HCT116 (cell line): ENCODE measurements around the gene STK17A. TPM values are rescaled to one million over a fixed set of nuclear protein-coding genes. Genes with fewer than 3 reads are reported as not detected.

Experiments
- ATAC-seq: fragments of 200-7000 bp; cut with Tn5 transposase; 2 replicates; pipeline ENCODE4 v1.9.1; 2020; ENCODE audit warnings: mild to moderate bottlenecking, moderate library complexity
- BruUV-seq: library from RNA; stranded (reverse); fragments of 400-500 nt; replicated peaks from 2 replicates; lab custom pipeline; 2021; lab: Mats Ljungman, UMichigan
- CTCF ChIA-PET: fragments of 300-600 bp; sonication (Branson Sonifier 250); formaldehyde crosslinking; loops from one replicate; lab custom pipeline; 2021; ENCODE audit warnings: antibody characterized with exemption; lab: Charles Lee
- POLR2A ChIA-PET: fragments of 300-600, 350-600 bp; sonication (Branson Sonifier 250); formaldehyde crosslinking; loops from one replicate; lab custom pipeline; 2021; ENCODE audit warnings: antibody characterized with exemption; lab: Charles Lee
- RAD21 ChIA-PET, 2 experiments: fragments of 300-600 bp; sonication (Branson Sonifier 250); formaldehyde crosslinking; loops; one replicate each; lab custom pipeline; 2023; ENCODE audit warnings: low total read pairs in 2 of 2; ENCODE audit not compliant: uncharacterized antibody in 2 of 2, unreplicated experiment in 2 of 2, low non-redundant PET in 1 of 2; lab: Charles Lee
- DNase-seq: peaks from one replicate; pipeline ENCODE4 v3.0.0-alpha.2; 2010; ENCODE audit warnings: low read depth, low spot score
- H2AFZ ChIP-seq: fragments of 200-600 bp; shearing (Covaris generic), sonication (generic); 2 replicates; pipeline ENCODE4 v1.6.1; 2017; ENCODE audit warnings: low read depth, mixed run types, mixed read lengths, antibody characterized with exemption, low read length; ENCODE audit not compliant: poor library complexity, severe bottlenecking
- H3K27ac ChIP-seq: 2 replicates; pipeline ENCODE4 v1.5.1; 2012; ENCODE audit warnings: low read depth, low read length
- H3K27me3 ChIP-seq: fragments of 200-600 bp; sonication (generic); 2 replicates; pipeline ENCODE4 v1.6.1; 2016; ENCODE audit warnings: mixed run types, low read length, mixed read lengths; ENCODE audit not compliant: insufficient read depth
- H3K36me3 ChIP-seq, 2 experiments: fragments of 200-500 bp in 1 of 2; fragments of 200-600 bp in 1 of 2; sonication (Bioruptor generic) in 1 of 2; sonication (generic) in 1 of 2; 2 replicates each; pipeline versions ENCODE4 v1.5.1 to v1.6.1; 2014 to 2016; ENCODE audit warnings: low read length in 2 of 2, inconsistent platforms in 1 of 2, mixed read lengths in 1 of 2, mixed run types in 1 of 2; ENCODE audit not compliant: insufficient read depth in 2 of 2, control insufficient read depth in 1 of 2
- H3K4me1 ChIP-seq, 2 experiments: fragments of 200-600 bp in 1 of 2; sonication (generic) in 1 of 2; 2 replicates each; pipeline versions ENCODE4 v1.5.1 to v1.6.1; 2012 to 2017; ENCODE audit warnings: low read length in 2 of 2, inconsistent platforms in 1 of 2, mild to moderate bottlenecking in 1 of 2, mixed read lengths in 1 of 2, mixed run types in 1 of 2, moderate library complexity in 1 of 2; ENCODE audit not compliant: insufficient read depth in 2 of 2, control insufficient read depth in 1 of 2
- H3K4me2 ChIP-seq: fragments of 200-600 bp; sonication (generic); 2 replicates; pipeline ENCODE4 v1.6.1; 2017; ENCODE audit warnings: mixed run types, low read length, mixed read lengths
- H3K4me3 ChIP-seq, 2 experiments: fragments of 200-600 bp in 1 of 2; sonication (generic) in 1 of 2; replicated peaks in 1 of 2; 2 replicates each; pipeline ENCODE4 v1.5.1; 2011 to 2016; ENCODE audit warnings: low read length in 2 of 2, control low read depth in 1 of 2, low read depth in 1 of 2, mild to moderate bottlenecking in 1 of 2, mixed read lengths in 1 of 2, mixed run types in 1 of 2
- H3K79me2 ChIP-seq: fragments of 200-600 bp; sonication (generic); 2 replicates; pipeline ENCODE4 v1.6.1; 2017; ENCODE audit warnings: mild to moderate bottlenecking, mixed run types, low read length, moderate library complexity, mixed read lengths; ENCODE audit not compliant: insufficient read depth
- H3K9ac ChIP-seq: fragments of 200-600 bp; sonication (generic); 2 replicates; pipeline ENCODE4 v1.6.1; 2016; ENCODE audit warnings: low read length, mixed read lengths
- H3K9me2 ChIP-seq: fragments of 200-600 bp; sonication (generic), shearing (Covaris generic); 2 replicates; pipeline ENCODE4 v1.6.1; 2017; ENCODE audit warnings: mixed run types, mild to moderate bottlenecking, moderate library complexity; ENCODE audit not compliant: insufficient read depth
- H3K9me3 ChIP-seq, 2 experiments: fragments of 200-500 bp in 1 of 2; fragments of 200-600 bp in 1 of 2; sonication (Bioruptor generic) in 1 of 2; sonication (generic) in 1 of 2; 2 replicates each; pipeline ENCODE4 v1.6.1; 2014 to 2017; ENCODE audit warnings: low read length in 2 of 2, mixed read lengths in 2 of 2, inconsistent platforms in 1 of 2, low read depth in 1 of 2, mild to moderate bottlenecking in 1 of 2, mixed run types in 1 of 2, moderate library complexity in 1 of 2; ENCODE audit not compliant: control insufficient read depth in 1 of 2, insufficient read depth in 1 of 2
- H4K20me1 ChIP-seq: fragments of 200-600 bp; sonication (generic), shearing (Covaris generic); 2 replicates; pipeline ENCODE4 v1.6.1; 2017; ENCODE audit warnings: mixed run types, mild to moderate bottlenecking, moderate library complexity; ENCODE audit not compliant: insufficient read depth
- ATF3 ChIP-seq: IDR thresholded peaks from 2 replicates; pipeline ENCODE4 v1.6.1; 2012
- CBX3 ChIP-seq: IDR thresholded peaks from 2 replicates; pipeline ENCODE4 v1.6.1; 2012; ENCODE audit warnings: low read depth
- CEBPB ChIP-seq: IDR thresholded peaks from 2 replicates; pipeline ENCODE4 v1.6.1; 2012; ENCODE audit warnings: low read depth
- CTCF ChIP-seq, 3 experiments: fragments of 200-600 bp in 1 of 3; sonication (generic) in 1 of 3; IDR thresholded peaks in 2 of 3; conservative IDR thresholded peaks in 1 of 3; 2 replicates each; pipeline ENCODE4 v1.5.1; 2012 to 2017; ENCODE audit warnings: low read depth in 2 of 3, low read length in 2 of 3, antibody characterized with exemption in 1 of 3, borderline replicate concordance in 1 of 3, control low read depth in 1 of 3, mild to moderate bottlenecking in 1 of 3, mixed read lengths in 1 of 3, mixed run types in 1 of 3, moderate library complexity in 1 of 3; ENCODE audit not compliant: insufficient read depth in 1 of 3
- EGR1 ChIP-seq: IDR thresholded peaks from 2 replicates; pipeline ENCODE4 v1.6.1; 2012; ENCODE audit warnings: low read depth
- EZH2 ChIP-seq: fragments of 200-600 bp; sonication (generic); IDR thresholded peaks from 2 replicates; pipeline ENCODE4 v1.6.1; 2017; ENCODE audit warnings: antibody characterized with exemption, mixed run types
- EZH2phosphoT487 ChIP-seq: fragments of 200-600 bp; IDR thresholded peaks from 2 replicates; pipeline ENCODE4 v1.6.1; 2018; ENCODE audit warnings: antibody characterized with exemption, borderline replicate concordance
- FOSL1 ChIP-seq: IDR thresholded peaks from 2 replicates; pipeline ENCODE4 v1.6.1; 2012; ENCODE audit warnings: low read depth
- JUND ChIP-seq: IDR thresholded peaks from 2 replicates; pipeline ENCODE4 v1.6.1; 2012
- MAX ChIP-seq: IDR thresholded peaks from 2 replicates; pipeline ENCODE4 v1.6.1; 2012
- POLR2AphosphoS5 ChIP-seq: IDR thresholded peaks from 2 replicates; pipeline ENCODE4 v1.6.1; 2011; ENCODE audit warnings: mild to moderate bottlenecking, low read depth, low read length, moderate library complexity
- RAD21 ChIP-seq: IDR thresholded peaks from 2 replicates; pipeline ENCODE4 v1.6.1; 2012; ENCODE audit warnings: low read depth, mild to moderate bottlenecking
- REST ChIP-seq: IDR thresholded peaks from 2 replicates; pipeline ENCODE4 v1.6.1; 2012; ENCODE audit warnings: low read depth
- SIN3A ChIP-seq: IDR thresholded peaks from 2 replicates; pipeline ENCODE4 v1.6.1; 2012; ENCODE audit warnings: low read depth
- SP1 ChIP-seq: IDR thresholded peaks from 2 replicates; pipeline ENCODE4 v1.6.1; 2012; ENCODE audit warnings: low read depth
- SRF ChIP-seq: IDR thresholded peaks from 2 replicates; pipeline ENCODE4 v1.6.1; 2012; ENCODE audit warnings: low read depth
- TCF7L2 ChIP-seq: IDR thresholded peaks from 2 replicates; pipeline ENCODE4 v1.7.0; 2011; ENCODE audit warnings: borderline replicate concordance, inconsistent platforms; ENCODE audit not compliant: insufficient read depth, insufficient read length; ENCODE audit errors: extremely low read depth
- ZBTB33 ChIP-seq: IDR thresholded peaks from 2 replicates; pipeline ENCODE4 v1.6.1; 2011; ENCODE audit warnings: mild to moderate bottlenecking, low read length, moderate library complexity; ENCODE audit not compliant: insufficient replicate concordance; ENCODE audit errors: extremely low read depth
- ZFX ChIP-seq: fragments of 450-650 bp; IDR thresholded peaks from 2 replicates; pipeline ENCODE4 v1.6.1; 2017
- ZNF274 ChIP-seq: fragments of 200-500 bp; sonication (Bioruptor generic); IDR thresholded peaks from 2 replicates; pipeline ENCODE4 v1.6.1; 2014; ENCODE audit warnings: mild to moderate bottlenecking, low read depth, low read length, inconsistent platforms
- intact Hi-C: fragments of 100-400 bp; cut with micrococcal nuclease; formaldehyde crosslinking; loops from 2 replicates; pipeline ENCODE4 v1.10.0; 2022
- total RNA-seq: library from RNA; stranded (reverse); gene quantifications from one replicate; pipeline ENCODE4 v1.2.1, GENCODE V29; 2021; ENCODE audit not compliant: unreplicated experiment

Gene STK17A
- total RNA-seq, 1 experiment from 2014 or later: 14.8 TPM

- TF ChIP-seq EZH2phosphoT487 (no peak), MAX (no peak), CEBPB (no peak), RAD21 (no peak), SIN3A (no peak), TCF7L2 (no peak), ZBTB33 (no peak), ATF3 (no peak), FOSL1 (no peak; the same call in 1 of the 2 replicates), POLR2AphosphoS5 (no peak), EGR1 (no peak), CTCF (IDR thresholded peaks at IDR 0.05 in 2 of 3, conservative IDR thresholded peaks at IDR 0.05 in 1 of 3; ENCODE audit: borderline replicate concordance in 1 of 3, insufficient read depth in 1 of 3, low read depth in 2 of 3, low read length in 2 of 3) (no peak), REST (no peak), ZFX (no peak), EZH2 (no peak), SRF (no peak), CBX3 (no peak), ZNF274 (no peak), SP1 (no peak), JUND (no peak)
- H3K9me3 ChIP-seq: no peaks in the 10 kb centered on the region
- no peak for ATAC-seq
- BruUV-seq: no TSS peak
- H3K9ac ChIP-seq: peak overlapping the region; percentile 31
- RAD21 ChIA-PET: no interaction called here
- CTCF ChIA-PET: interaction anchor here (1.0 to 1.5 kb wide), 3 partner anchors 11 to 68 kb away, joined by 3 to 4 read pairs (median 3); no protein-coding TSS in a partner anchor
- H3K79me2 ChIP-seq: peaks cover 85% of the 10 kb centered on the region
- H3K36me3 ChIP-seq: peaks cover 0 to 15% of the 10 kb centered on the region in 2 experiments; a peak in 1 of 4 replicates
- H3K9me2 ChIP-seq: no peaks in the 10 kb centered on the region
- no peak for DNase-seq
- POLR2A ChIA-PET: no interaction called here
- H2AFZ ChIP-seq: no peak overlapping the region
- no peaks in the 10 kb centered on the region for H3K27me3 ChIP-seq
- H3K27ac ChIP-seq: 0 out of 2 replicates have a peak overlapping the region, but pooled peaks have one; percentile 38
- H3K4me2 ChIP-seq: peak overlapping the region; percentile 71
- H4K20me1 ChIP-seq: no peaks in the 10 kb centered on the region; the same call in 1 of the 2 replicates
- H3K4me3 ChIP-seq: no peak overlapping the region
- peaks cover 55 to 65% of the 10 kb centered on the region in 2 experiments for H3K4me1 ChIP-seq
- intact Hi-C loops: no loop called here
These were observed 67.6 kb downstream of the STK17A start for GRCh38 chr7:43650457-43651052.
